A673 (cell line): ENCODE measurements around the gene CCDC120. TPM values are rescaled to one million over a fixed set of nuclear protein-coding genes. Genes with fewer than 3 reads are reported as not detected.
A peak's percentile ranks its signal among the peaks of the same experiment; 100 is the strongest.

ENCODE experiments used
- BruUV-seq: library from RNA; stranded (reverse); fragments of 400-500 nt; replicated peaks from 2 replicates; lab custom pipeline; 2021; lab: Mats Ljungman, UMichigan
- CTCF ChIA-PET: fragments of 300-600 bp; sonication (Branson Sonifier 250); formaldehyde crosslinking; loops from one replicate; lab custom pipeline; 2022; ENCODE audit warnings: antibody characterized with exemption; lab: Charles Lee
- POLR2A ChIA-PET: fragments of 300-600 bp; sonication (Branson Sonifier 250); formaldehyde crosslinking; loops from one replicate; lab custom pipeline; 2022; ENCODE audit warnings: antibody characterized with exemption; ENCODE audit not compliant: low non-redundant PET; lab: Charles Lee
- DNase-seq: peaks from one replicate; pipeline ENCODE4 v3.0.0-alpha.2; 2015; ENCODE audit warnings: low spot score
- H3K27ac ChIP-seq: fragments of 200-600 bp; sonication (generic); 2 replicates; pipeline ENCODE4 v1.5.1; 2016; ENCODE audit warnings: mixed run types, low read depth, mild to moderate bottlenecking, mixed read lengths, antibody characterized with exemption, low read length; ENCODE audit not compliant: poor library complexity, severe bottlenecking
- H3K27me3 ChIP-seq: fragments of 200-600 bp; sonication (generic); replicated peaks from 2 replicates; pipeline ENCODE4 v1.6.1; 2017; ENCODE audit warnings: mixed run types, low read depth, mild to moderate bottlenecking, mixed read lengths, antibody characterized with exemption, low read length; ENCODE audit not compliant: insufficient read depth, poor library complexity
- H3K36me3 ChIP-seq: fragments of 200-600 bp; sonication (generic); 2 replicates; pipeline ENCODE4 v1.6.1; 2016; ENCODE audit warnings: mixed run types, mild to moderate bottlenecking, mixed read lengths, antibody characterized with exemption, low read length; ENCODE audit not compliant: insufficient read depth, poor library complexity, severe bottlenecking
- H3K4me1 ChIP-seq: fragments of 200-600 bp; sonication (generic); 2 replicates; pipeline ENCODE4 v1.6.1; 2017; ENCODE audit warnings: mixed run types, mild to moderate bottlenecking, mixed read lengths, antibody characterized with exemption, low read length; ENCODE audit not compliant: insufficient read depth, poor library complexity, severe bottlenecking
- H3K4me3 ChIP-seq: fragments of 200-600 bp; sonication (generic); 2 replicates; pipeline ENCODE4 v1.5.1; 2016; ENCODE audit warnings: low read depth, mixed run types, mild to moderate bottlenecking, mixed read lengths, low read length; ENCODE audit not compliant: poor library complexity, severe bottlenecking
- H3K9me3 ChIP-seq: fragments of 200-600 bp; sonication (generic); 2 replicates; pipeline ENCODE4 v1.6.1; 2016; ENCODE audit warnings: mixed run types, low read depth, mild to moderate bottlenecking, mixed read lengths, antibody characterized with exemption, low read length; ENCODE audit not compliant: poor library complexity, severe bottlenecking
- EZH2 ChIP-seq: fragments of 200-600 bp; sonication (generic); IDR thresholded peaks from 2 replicates; pipeline ENCODE4 v1.6.1; 2017; ENCODE audit warnings: borderline replicate concordance, low read depth, mild to moderate bottlenecking, mixed read lengths, antibody characterized with exemption, low read length; ENCODE audit not compliant: poor library complexity, severe bottlenecking
- intact Hi-C: fragments of 100-400 bp; cut with micrococcal nuclease; formaldehyde crosslinking; loops from one replicate; pipeline ENCODE4 v1.10.0; 2022; ENCODE audit not compliant: unreplicated experiment
- total RNA-seq: library from RNA; stranded (reverse); gene quantifications from 2 replicates; pipeline ENCODE4 v1.2.3, GENCODE V29; 2021
- TF ChIP-seq, protein P1 (sequence below): fragments of 300-800, 200-600 bp; sonication (generic); conservative IDR thresholded peaks from 2 replicates; pipeline ENCODE4 v1.5.1; 2017; ENCODE audit warnings: low read depth, mild to moderate bottlenecking, antibody characterized with exemption, low read length, moderate library complexity, mixed read lengths

CCDC120 gene
- total RNA-seq, 1 experiment from 2014 or later, result 13.0 TPM

- no peak overlapping the region for H3K27ac ChIP-seq
- TF ChIP-seq, protein P1, sequence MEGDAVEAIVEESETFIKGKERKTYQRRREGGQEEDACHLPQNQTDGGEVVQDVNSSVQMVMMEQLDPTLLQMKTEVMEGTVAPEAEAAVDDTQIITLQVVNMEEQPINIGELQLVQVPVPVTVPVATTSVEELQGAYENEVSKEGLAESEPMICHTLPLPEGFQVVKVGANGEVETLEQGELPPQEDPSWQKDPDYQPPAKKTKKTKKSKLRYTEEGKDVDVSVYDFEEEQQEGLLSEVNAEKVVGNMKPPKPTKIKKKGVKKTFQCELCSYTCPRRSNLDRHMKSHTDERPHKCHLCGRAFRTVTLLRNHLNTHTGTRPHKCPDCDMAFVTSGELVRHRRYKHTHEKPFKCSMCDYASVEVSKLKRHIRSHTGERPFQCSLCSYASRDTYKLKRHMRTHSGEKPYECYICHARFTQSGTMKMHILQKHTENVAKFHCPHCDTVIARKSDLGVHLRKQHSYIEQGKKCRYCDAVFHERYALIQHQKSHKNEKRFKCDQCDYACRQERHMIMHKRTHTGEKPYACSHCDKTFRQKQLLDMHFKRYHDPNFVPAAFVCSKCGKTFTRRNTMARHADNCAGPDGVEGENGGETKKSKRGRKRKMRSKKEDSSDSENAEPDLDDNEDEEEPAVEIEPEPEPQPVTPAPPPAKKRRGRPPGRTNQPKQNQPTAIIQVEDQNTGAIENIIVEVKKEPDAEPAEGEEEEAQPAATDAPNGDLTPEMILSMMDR, result no peak
- TF ChIP-seq EZH2, result no peak
- intact Hi-C loops, result no loop called here
- no peaks in the 10 kb centered on the region for H3K4me1 ChIP-seq
- CTCF ChIA-PET, result interaction anchor here (0.7 kb wide), 1 partner anchor 206 kb away, joined by 3 read pairs; the partner anchor contains the start of gene TIMM17B
- DNase-seq, result no peak
- no TSS peak for BruUV-seq
- no peak overlapping the region for H3K4me3 ChIP-seq
- POLR2A ChIA-PET, result no interaction called here
- no peaks in the 10 kb centered on the region for H3K36me3 ChIP-seq
- H3K27me3 ChIP-seq, result no peaks in the 10 kb centered on the region
- H3K9me3 ChIP-seq, result no peaks in the 10 kb centered on the region
Observed at GRCh38 chrX:49103637-49104036, 44.8 kb downstream of the CCDC120 start.

- DNase-seq, result no peak
- Histone ChIP-seq H3K4me1 (no peaks in the 10 kb centered on the region), H3K4me3 (no peak overlapping the region), H3K9me3 (no peaks in the 10 kb centered on the region), H3K27ac (no peak overlapping the region), H3K36me3 (no peaks in the 10 kb centered on the region), H3K27me3 (no peaks in the 10 kb centered on the region)
- ChIA-PET POLR2A (no interaction called here), CTCF (interaction anchor here (0.5 kb wide), 1 partner anchor 26 kb away, joined by 5 read pairs; no protein-coding TSS in a partner anchor)
- no peak for TF ChIP-seq EZH2
- TF ChIP-seq, protein P1, result no peak
- BruUV-seq, result no TSS peak
- intact Hi-C loops, result no loop called here
Observed at GRCh38 chrX:49106296-49106695, 47.5 kb downstream of the CCDC120 start.

DNA sequence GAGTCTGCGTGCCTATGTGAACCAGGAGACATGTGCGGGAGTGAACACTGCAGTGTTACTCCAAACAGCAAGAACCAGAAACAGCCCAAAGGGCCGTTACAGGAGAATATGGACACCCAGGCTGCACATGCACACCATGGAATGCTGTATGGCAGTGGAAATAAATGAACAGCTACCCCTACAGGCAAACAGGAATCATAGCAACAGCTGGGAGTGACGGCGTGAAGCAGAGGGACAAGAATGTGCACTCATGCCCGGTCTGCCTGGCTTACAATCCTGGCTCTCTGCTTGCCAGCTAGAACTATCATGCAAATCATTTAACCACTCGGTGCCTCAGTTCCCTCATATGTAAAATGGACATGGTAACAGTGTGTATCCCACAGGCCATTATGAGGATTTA, 48.1 kb downstream of the CCDC120 start:
- no peaks in the 10 kb centered on the region for H3K9me3 ChIP-seq
- no peaks in the 10 kb centered on the region for H3K36me3 ChIP-seq
- CTCF ChIA-PET, result interaction anchor here (0.5 kb wide), 1 partner anchor 26 kb away, joined by 5 read pairs; no protein-coding TSS in a partner anchor
- H3K27me3 ChIP-seq, result no peaks in the 10 kb centered on the region
- no TSS peak for BruUV-seq
- peak; percentile 47 for DNase-seq
- H3K4me1 ChIP-seq, result no peaks in the 10 kb centered on the region
- H3K27ac ChIP-seq, result no peak overlapping the region
- TF ChIP-seq, protein P1, result peak; percentile 59
- TF ChIP-seq EZH2, result no peak
- no peak overlapping the region for H3K4me3 ChIP-seq
- POLR2A ChIA-PET, result no interaction called here
- intact Hi-C loops, result no loop called here
